NB4 (cell line): ENCODE results near the gene NUDT4.

Source experiments
- DNase-seq: peaks from one replicate; pipeline ENCODE4 v3.0.0; 2010; ENCODE audit warnings: low read depth
- H3K4me3 ChIP-seq: one replicate; pipeline ENCODE4 v1.5.1; 2011; ENCODE audit warnings: mild to moderate bottlenecking, low read depth, low read length, moderate library complexity
- CTCF ChIP-seq: IDR thresholded peaks from one replicate; pipeline ENCODE4 v1.5.1; 2012; ENCODE audit warnings: low read depth, low read length
- MYC ChIP-seq: IDR thresholded peaks from 2 replicates; pipeline ENCODE4 v1.6.1; 2011; ENCODE audit warnings: low read depth, low read length
- POLR2A ChIP-seq: IDR thresholded peaks from 2 replicates; pipeline ENCODE4 v1.6.1; 2011; ENCODE audit warnings: mild to moderate bottlenecking; ENCODE audit not compliant: insufficient read length; ENCODE audit errors: extremely low read depth
- TF ChIP-seq, protein P1 (sequence below): IDR thresholded peaks from 2 replicates; pipeline ENCODE4 v1.6.1; 2011; ENCODE audit warnings: low read depth, low read length

Gene NUDT4

DNA sequence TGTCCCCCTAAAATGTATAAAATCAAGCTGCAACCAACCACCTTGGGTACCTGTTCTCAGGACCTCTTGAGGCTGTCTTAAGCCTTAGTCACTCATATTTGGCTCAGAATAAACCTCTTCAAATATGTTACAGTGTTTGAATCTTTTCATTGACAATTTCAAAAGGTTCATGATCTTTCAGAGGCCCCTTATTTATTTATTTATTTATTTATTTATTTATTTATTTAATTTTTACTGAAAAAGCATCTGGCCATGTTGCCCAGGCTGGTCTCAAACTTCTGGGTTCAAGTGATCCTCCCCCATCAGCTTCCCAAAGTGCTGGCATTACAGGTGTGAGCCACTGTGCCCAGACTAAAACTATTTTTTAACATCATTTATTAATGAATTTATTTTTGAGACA lies 8.2 kb upstream of the NUDT4 start:
- DNase-seq, result no peak
- TF ChIP-seq MYC (no peak), POLR2A (no peak), CTCF (no peak)
- TF ChIP-seq, protein P1, sequence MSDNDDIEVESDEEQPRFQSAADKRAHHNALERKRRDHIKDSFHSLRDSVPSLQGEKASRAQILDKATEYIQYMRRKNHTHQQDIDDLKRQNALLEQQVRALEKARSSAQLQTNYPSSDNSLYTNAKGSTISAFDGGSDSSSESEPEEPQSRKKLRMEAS, result no peak
- H3K4me3 ChIP-seq, result no peak overlapping the region

DNA sequence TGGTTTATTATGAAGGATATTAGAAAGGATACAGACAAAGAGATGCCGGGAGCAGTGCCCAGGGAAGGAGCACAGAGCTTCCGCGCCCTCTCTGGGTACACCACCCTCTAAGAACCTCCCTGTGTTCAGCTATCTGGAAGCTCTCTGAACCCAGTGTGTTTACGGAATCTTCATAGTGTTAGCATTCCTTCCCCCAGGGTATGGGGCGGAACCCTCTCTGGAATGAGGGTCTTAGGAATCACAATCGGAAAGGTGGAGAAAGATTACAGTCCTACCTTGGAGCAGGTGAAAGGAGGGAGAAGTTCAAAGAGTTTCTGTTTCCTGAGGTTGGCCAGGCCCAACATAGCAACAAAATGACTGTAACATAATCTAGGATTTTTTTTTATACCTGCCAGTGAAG lies 6.8 kb upstream of the NUDT4 start:
- no peak overlapping the region for H3K4me3 ChIP-seq
- no peak for DNase-seq
- no peak for TF ChIP-seq MYC
- no peak for TF ChIP-seq POLR2A
- TF ChIP-seq, protein P1, result no peak
- TF ChIP-seq CTCF, result no peak

- H3K4me3 ChIP-seq, result no peak overlapping the region
- no peak for DNase-seq
- TF ChIP-seq POLR2A (no peak), MYC (no peak), CTCF (no peak)
- TF ChIP-seq, protein P1, result no peak
Measured at GRCh38 chr12:93373961-93374656, 3.6 kb upstream of the NUDT4 start.

GRCh38 chr12:93375906-93376305 lies 1.8 kb upstream of the NUDT4 start:
- TF ChIP-seq CTCF (no peak), POLR2A (no peak), MYC (no peak)
- TF ChIP-seq, protein P1, result no peak
- no peak for DNase-seq
- H3K4me3 ChIP-seq, result no peak overlapping the region

GRCh38 chr12:93376436-93377251 lies 1.1 kb upstream of the NUDT4 start:
- DNase-seq, result peak; percentile 51
- TF ChIP-seq POLR2A (no peak), MYC (no peak), CTCF (no peak)
- TF ChIP-seq, protein P1, result no peak
- H3K4me3 ChIP-seq, result no peak overlapping the region
